Trophoblast cell (in vitro differentiated cells and primary cell): ENCODE measurements around the gene SNX15.
"Not testable (repeated sequence)": the region's sequence is repeated elsewhere in the genome, so short reads cannot be mapped to it uniquely, and the experiment has no call there.

Source experiments
- DNase-seq, 2 donors: peaks; one replicate each; pipeline ENCODE4 v3.0.0-alpha.2; 2016
- H2AFZ ChIP-seq: 2 replicates; pipeline ENCODE4 v1.6.1; 2013; ENCODE audit warnings: low read length, moderate library complexity, mild to moderate bottlenecking; ENCODE audit not compliant: insufficient read depth, poor library complexity
- H2AK5ac ChIP-seq: 2 replicates; pipeline ENCODE4 v1.6.1; 2013; ENCODE audit warnings: mild to moderate bottlenecking, low read length
- H2BK120ac ChIP-seq: 2 replicates; pipeline ENCODE4 v1.6.1; 2013; ENCODE audit warnings: low read length, mild to moderate bottlenecking, moderate library complexity; ENCODE audit not compliant: insufficient read depth, poor library complexity
- H2BK12ac ChIP-seq: 2 replicates; pipeline ENCODE4 v1.6.1; 2013; ENCODE audit warnings: mild to moderate bottlenecking, low read length, moderate library complexity
- H2BK5ac ChIP-seq: 2 replicates; pipeline ENCODE4 v1.6.1; 2013; ENCODE audit warnings: low read length, low read depth, moderate library complexity, mild to moderate bottlenecking; ENCODE audit not compliant: poor library complexity
- H3K14ac ChIP-seq: 2 replicates; pipeline ENCODE4 v1.6.1; 2013; ENCODE audit warnings: mild to moderate bottlenecking, low read length
- H3K18ac ChIP-seq: 2 replicates; pipeline ENCODE4 v1.6.1; 2013; ENCODE audit warnings: mild to moderate bottlenecking, low read length
- H3K23ac ChIP-seq: 2 replicates; pipeline ENCODE4 v1.6.1; 2013; ENCODE audit warnings: low read length
- H3K27ac ChIP-seq: 2 replicates; pipeline ENCODE4 v1.5.1; 2013; ENCODE audit warnings: low read depth, mild to moderate bottlenecking, inconsistent platforms, low read length, moderate library complexity
- H3K27me3 ChIP-seq: 2 replicates; pipeline ENCODE4 v1.6.1; 2013; ENCODE audit warnings: inconsistent platforms, mild to moderate bottlenecking, low read length, moderate library complexity; ENCODE audit not compliant: insufficient read depth
- H3K36me3 ChIP-seq, 2 experiments: 1 replicate in 1 of 2; 2 replicates in 1 of 2; pipeline ENCODE4 v1.6.1; 2013; ENCODE audit warnings: low read length in 2 of 2, mild to moderate bottlenecking in 2 of 2, moderate library complexity in 1 of 2; ENCODE audit not compliant: insufficient read depth in 2 of 2, control insufficient read depth in 1 of 2
- H3K4ac ChIP-seq: 2 replicates; pipeline ENCODE4 v1.6.1; 2013; ENCODE audit warnings: low read depth, mild to moderate bottlenecking, low read length, moderate library complexity
- H3K4me1 ChIP-seq, 2 experiments: 1 replicate in 1 of 2; 2 replicates in 1 of 2; pipeline ENCODE4 v1.6.1; 2013; ENCODE audit warnings: low read length in 2 of 2, mild to moderate bottlenecking in 2 of 2, moderate library complexity in 1 of 2; ENCODE audit not compliant: insufficient read depth in 2 of 2, control insufficient read depth in 1 of 2
- H3K4me2 ChIP-seq: 2 replicates; pipeline ENCODE4 v1.6.1; 2013; ENCODE audit warnings: inconsistent platforms, mild to moderate bottlenecking, low read length, moderate library complexity
- H3K4me3 ChIP-seq: 2 replicates; pipeline ENCODE4 v1.5.1; 2013; ENCODE audit warnings: mild to moderate bottlenecking, low read depth, low read length, inconsistent platforms
- H3K79me1 ChIP-seq: one replicate; pipeline ENCODE4 v1.6.1; 2013; ENCODE audit warnings: low read length
- H3K79me2 ChIP-seq: 2 replicates; pipeline ENCODE4 v1.6.1; 2013; ENCODE audit warnings: low read length, mild to moderate bottlenecking; ENCODE audit not compliant: control insufficient read depth, insufficient read depth, poor library complexity
- H3K9ac ChIP-seq: 2 replicates; pipeline ENCODE4 v1.6.1; 2013; ENCODE audit warnings: mild to moderate bottlenecking, low read length
- H3K9me3 ChIP-seq: 2 replicates; pipeline ENCODE4 v1.6.1; 2013; ENCODE audit warnings: low read depth, mild to moderate bottlenecking, control low read depth, inconsistent platforms, low read length; ENCODE audit not compliant: insufficient read depth
- H4K12ac ChIP-seq: 2 replicates; pipeline ENCODE4 v1.6.1; 2013; ENCODE audit warnings: low read depth, mild to moderate bottlenecking, low read length, moderate library complexity
- H4K8ac ChIP-seq: 2 replicates; pipeline ENCODE4 v1.6.1; 2013; ENCODE audit warnings: low read depth, mild to moderate bottlenecking, low read length, moderate library complexity
- H4K91ac ChIP-seq: one replicate; pipeline ENCODE4 v1.6.1; 2013; ENCODE audit warnings: low read depth, mild to moderate bottlenecking, low read length, moderate library complexity
- WGBS: extraction: QIAGEN DNeasy Blood & Tissue Kit; methylation state at CpG from one replicate; pipeline ENCODE4 v1.1.7; 2013; ENCODE audit warnings: missing lambda C conversion rate; ENCODE audit not compliant: insufficient read length, insufficient coverage; ENCODE audit errors: extremely low coverage; 5-methylcytosine and 5-hydroxymethylcytosine counted together

SNX15 gene

DNA sequence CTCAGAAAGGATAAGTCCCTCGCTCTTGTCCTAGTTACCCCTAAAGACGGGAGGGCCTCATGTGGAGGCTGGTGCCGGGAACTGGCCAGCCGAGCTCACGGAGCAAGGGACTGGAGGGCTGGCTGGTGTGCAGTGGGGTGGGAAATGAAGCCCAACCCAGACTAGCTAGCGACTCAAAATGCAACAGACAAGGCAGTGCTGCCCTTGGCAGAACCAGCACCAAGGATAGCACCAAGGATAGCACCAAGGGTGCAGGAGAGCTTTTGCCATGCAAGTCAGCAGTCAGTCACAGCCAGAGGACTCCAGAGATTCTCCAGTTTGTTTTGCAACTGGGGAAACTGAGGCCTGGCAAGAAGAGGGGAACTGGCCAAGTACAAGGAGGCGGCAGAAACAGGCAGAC, 24.0 kb upstream of the SNX15 start:
- Histone ChIP-seq H4K91ac (no peak overlapping the region), H4K8ac (no peak overlapping the region), H3K23ac (no peak overlapping the region), H3K18ac (no peak overlapping the region), H3K14ac (no peak overlapping the region), H2BK120ac (no peak overlapping the region), H2BK12ac (no peak overlapping the region), H3K4me2 (no peak overlapping the region), H3K27ac (no peak overlapping the region), H3K27me3 (no peaks in the 10 kb centered on the region), H3K9me3 (no peaks in the 10 kb centered on the region), H3K79me2 (no peaks in the 10 kb centered on the region), H4K12ac (no peak overlapping the region), H3K9ac (no peak overlapping the region), H3K4me1 (peaks cover 2 to 4% of the 10 kb centered on the region in 2 experiments), H3K79me1 (no peaks in the 10 kb centered on the region), H2AK5ac (no peak overlapping the region), H2AFZ (no peak overlapping the region), H3K4me3 (no peak overlapping the region), H2BK5ac (no peak overlapping the region), H3K4ac (no peak overlapping the region), H3K36me3 (no peaks in the 10 kb centered on the region)
- no peak for DNase-seq
- no CpG with 5 or more reads among the region's 7 CpGs for WGBS

- H2BK12ac ChIP-seq, H3K14ac ChIP-seq, H3K4me2 ChIP-seq, H4K8ac ChIP-seq, H3K4me1 ChIP-seq, H3K9ac ChIP-seq, H3K79me1 ChIP-seq, H3K27me3 ChIP-seq, H3K79me2 ChIP-seq, H2BK120ac ChIP-seq, H2BK5ac ChIP-seq, H3K36me3 ChIP-seq, H3K23ac ChIP-seq, H2AK5ac ChIP-seq, H4K12ac ChIP-seq, H3K4ac ChIP-seq, H3K18ac ChIP-seq, H3K4me3 ChIP-seq, H3K9me3 ChIP-seq, H3K27ac ChIP-seq, DNase-seq, H2AFZ ChIP-seq, H4K91ac ChIP-seq: not testable (repeated sequence)
- WGBS, result no CpG with 5 or more reads among the region's 3 CpGs
Measured at GRCh38 chr11:65003968-65004367, 23.3 kb upstream of the SNX15 start.

GRCh38 chr11:65008016-65008415, 19.2 kb upstream of the SNX15 start:
- H3K4me2 ChIP-seq, result no peak overlapping the region
- H3K79me2 ChIP-seq, result no peaks in the 10 kb centered on the region
- no peak overlapping the region for H2BK5ac ChIP-seq
- no peak overlapping the region for H3K18ac ChIP-seq
- no peak overlapping the region for H4K8ac ChIP-seq
- DNase-seq, result no peak
- WGBS, result no CpG with 5 or more reads among the region's 7 CpGs
- no peak overlapping the region for H3K4ac ChIP-seq
- no peaks in the 10 kb centered on the region for H3K79me1 ChIP-seq
- H4K91ac ChIP-seq, result no peak overlapping the region
- no peak overlapping the region for H3K14ac ChIP-seq
- peaks cover 2 to 4% of the 10 kb centered on the region in 2 experiments for H3K4me1 ChIP-seq
- no peaks in the 10 kb centered on the region for H3K27me3 ChIP-seq
- no peak overlapping the region for H3K9ac ChIP-seq
- no peak overlapping the region for H2BK12ac ChIP-seq
- no peak overlapping the region for H2BK120ac ChIP-seq
- no peak overlapping the region for H3K4me3 ChIP-seq
- H3K23ac ChIP-seq, result no peak overlapping the region
- no peak overlapping the region for H3K27ac ChIP-seq
- H3K36me3 ChIP-seq, result no peaks in the 10 kb centered on the region
- H3K9me3 ChIP-seq, result no peaks in the 10 kb centered on the region
- no peak overlapping the region for H4K12ac ChIP-seq
- no peak overlapping the region for H2AK5ac ChIP-seq
- H2AFZ ChIP-seq, result no peak overlapping the region

DNA sequence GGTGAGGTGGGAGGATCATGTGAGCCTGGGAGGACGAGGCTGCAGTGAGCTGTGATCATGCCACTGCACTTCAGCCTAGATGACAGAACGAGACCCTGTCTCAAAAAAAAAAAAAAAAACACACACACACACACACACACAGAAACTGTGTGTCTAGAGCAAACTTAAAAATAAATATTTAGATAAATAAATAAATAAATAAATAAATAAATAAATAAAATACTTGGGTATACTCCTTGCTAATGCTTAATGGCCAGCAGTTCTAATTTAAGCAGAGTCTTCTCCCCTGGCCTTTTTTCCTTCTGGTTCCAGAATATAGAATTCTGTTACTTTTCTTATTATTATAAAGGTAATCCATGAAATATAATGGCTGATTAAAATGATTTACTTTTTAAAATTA, 18.4 kb upstream of the SNX15 start:
- no peak overlapping the region for H2AK5ac ChIP-seq
- H3K36me3 ChIP-seq, result no peaks in the 10 kb centered on the region
- no peak overlapping the region for H3K4ac ChIP-seq
- H3K79me2 ChIP-seq, result peaks cover 3% of the 10 kb centered on the region
- H3K9me3 ChIP-seq, result no peaks in the 10 kb centered on the region
- no peak overlapping the region for H3K23ac ChIP-seq
- no peak overlapping the region for H3K4me3 ChIP-seq
- H3K9ac ChIP-seq, result no peak overlapping the region
- H3K4me1 ChIP-seq, result peaks cover 4 to 6% of the 10 kb centered on the region in 2 experiments
- no peak overlapping the region for H4K12ac ChIP-seq
- no peak overlapping the region for H3K27ac ChIP-seq
- no peak overlapping the region for H2AFZ ChIP-seq
- no peaks in the 10 kb centered on the region for H3K27me3 ChIP-seq
- WGBS, result no CpG with 5 or more reads among the region's 2 CpGs
- no peak overlapping the region for H3K4me2 ChIP-seq
- H4K8ac ChIP-seq, result no peak overlapping the region
- no peak overlapping the region for H2BK5ac ChIP-seq
- no peak overlapping the region for H2BK12ac ChIP-seq
- no peak overlapping the region for H3K18ac ChIP-seq
- no peak overlapping the region for H4K91ac ChIP-seq
- no peak overlapping the region for H3K14ac ChIP-seq
- DNase-seq, result no peak
- H3K79me1 ChIP-seq, result peaks cover 4% of the 10 kb centered on the region
- no peak overlapping the region for H2BK120ac ChIP-seq
